GM10266 (cell line): ENCODE results near the gene ADAMTS17.

Experiments
- DNase-seq: peaks from one replicate; pipeline ENCODE4 v3.0.0; 2012; ENCODE audit errors: extremely low spot score
- CTCF ChIP-seq: IDR thresholded peaks from 2 replicates; pipeline ENCODE4 v1.5.1; 2012; ENCODE audit warnings: mild to moderate bottlenecking, low read depth; ENCODE audit not compliant: control insufficient read depth, insufficient read depth; ENCODE audit errors: missing control alignments

The ADAMTS17 gene

GRCh38 chr15:100333236-100333635 lies 8.5 kb downstream of the ADAMTS17 start:
- TF ChIP-seq CTCF: no peak
- no peak for DNase-seq

GRCh38 chr15:100332721-100333120 lies 9.1 kb downstream of the ADAMTS17 start:
- no peak for TF ChIP-seq CTCF
- no peak for DNase-seq

GRCh38 chr15:100332231-100332630 lies 9.5 kb downstream of the ADAMTS17 start:
- no peak for TF ChIP-seq CTCF
- no peak for DNase-seq

GRCh38 chr15:100330629-100331215 lies 11.1 kb downstream of the ADAMTS17 start:
- no peak for TF ChIP-seq CTCF
- DNase-seq: no peak

- DNase-seq: no peak
- TF ChIP-seq CTCF: no peak
Measured at GRCh38 chr15:100330221-100330620, 11.6 kb downstream of the ADAMTS17 start.

- TF ChIP-seq CTCF: no peak
- DNase-seq: no peak
Measured at GRCh38 chr15:100328796-100329195, 13.0 kb downstream of the ADAMTS17 start.

GRCh38 chr15:100318880-100319279 lies 22.9 kb downstream of the ADAMTS17 start:
- TF ChIP-seq CTCF: no peak
- no peak for DNase-seq
